SK-N-SH (cell line): Measurements from ENCODE around the gene CACNG5.

Experiments used
- CTCF ChIP-seq: fragments of 200-600 bp; sonication (generic); IDR thresholded peaks from 2 replicates; pipeline ENCODE4 v1.6.1; 2017; ENCODE audit warnings: antibody characterized with exemption, mild to moderate bottlenecking, moderate library complexity
- GATA2 ChIP-seq: sonication (generic); formaldehyde crosslinking; IDR thresholded peaks from 2 replicates; pipeline ENCODE4 v1.5.0; 2020; ENCODE audit warnings: mild to moderate bottlenecking, missing genetic modification reagents
- MXI1 ChIP-seq: IDR thresholded peaks from 2 replicates; pipeline ENCODE4 v1.6.1; 2012; ENCODE audit warnings: mild to moderate bottlenecking, low read depth, low read length, improper control_type of control experiment
- NRF1 ChIP-seq: IDR thresholded peaks from 2 replicates; pipeline ENCODE4 v1.6.1; 2012; ENCODE audit warnings: low read depth, mild to moderate bottlenecking, low read length
- SMC3 ChIP-seq: IDR thresholded peaks from 2 replicates; pipeline ENCODE4 v1.6.1; 2012; ENCODE audit warnings: low read depth, low read length, improper control_type of control experiment

GRCh38 chr17:66849032-66849655 is 14.2 kb downstream of the CACNG5 start:
- TF ChIP-seq CTCF (no peak), NRF1 (no peak), GATA2 (CRISPR knock-in tag) (no peak), SMC3 (no peak), MXI1 (no peak)
